Ectodermal cell (in vitro differentiated cells): ENCODE results near the gene ABCC1.

ENCODE experiments used
- H3K27ac ChIP-seq: 2 replicates; pipeline ENCODE4 v1.7.0; 2013; ENCODE audit warnings: mild to moderate bottlenecking, low read depth, low read length; ENCODE audit not compliant: insufficient read depth, poor library complexity, severe bottlenecking
- H3K27me3 ChIP-seq: 2 replicates; pipeline ENCODE4 v1.7.0; 2013; ENCODE audit warnings: mild to moderate bottlenecking, low read length; ENCODE audit not compliant: insufficient read depth, control insufficient read depth, poor library complexity, severe bottlenecking
- H3K36me3 ChIP-seq: one replicate; pipeline ENCODE4 v1.7.0; 2013; ENCODE audit warnings: low read length; ENCODE audit not compliant: control insufficient read depth, insufficient read depth
- H3K4me1 ChIP-seq: one replicate; pipeline ENCODE4 v1.7.0; 2013; ENCODE audit warnings: low read length; ENCODE audit not compliant: control insufficient read depth, insufficient read depth
- H3K4me3 ChIP-seq: 2 replicates; pipeline ENCODE4 v1.7.0; 2013; ENCODE audit warnings: low read depth, low read length, control low read depth; ENCODE audit not compliant: insufficient read depth
- H3K9me3 ChIP-seq: 2 replicates; pipeline ENCODE4 v1.7.0; 2013; ENCODE audit warnings: mild to moderate bottlenecking, low read length, moderate library complexity; ENCODE audit not compliant: control insufficient read depth
- WGBS, 2 experiments: methylation state at CpG; one replicate each; pipeline ENCODE4 v1.1.7; 2013; ENCODE audit warnings: missing lambda C conversion rate in 2 of 2; 5-methylcytosine and 5-hydroxymethylcytosine counted together

Gene ABCC1

GRCh38 chr16:16166085-16166484 is 216.7 kb downstream of the ABCC1 start:
- H3K27ac ChIP-seq: no peak overlapping the region
- no peaks in the 10 kb centered on the region for H3K36me3 ChIP-seq
- no peaks in the 10 kb centered on the region for H3K4me1 ChIP-seq
- no peaks in the 10 kb centered on the region for H3K9me3 ChIP-seq
- 78 to 79% methylated on average over 7 of the region's 7 CpGs for WGBS, 2 experiments
- no peaks in the 10 kb centered on the region for H3K27me3 ChIP-seq
- H3K4me3 ChIP-seq: no peak overlapping the region

- H3K4me1 ChIP-seq: no peaks in the 10 kb centered on the region
- H3K36me3 ChIP-seq: no peaks in the 10 kb centered on the region
- WGBS, 2 experiments: 38 to 49% methylated on average over 2 of the region's 2 CpGs
- no peaks in the 10 kb centered on the region for H3K27me3 ChIP-seq
- H3K27ac ChIP-seq: no peak overlapping the region
- H3K9me3 ChIP-seq: no peaks in the 10 kb centered on the region
- no peak overlapping the region for H3K4me3 ChIP-seq
These were observed 217.5 kb downstream of the ABCC1 start for GRCh38 chr16:16166949-16167348.

- H3K27me3 ChIP-seq: no peaks in the 10 kb centered on the region
- 82 to 85% methylated on average over 11 of the region's 11 CpGs for WGBS, 2 experiments
- H3K36me3 ChIP-seq: no peaks in the 10 kb centered on the region
- H3K4me1 ChIP-seq: no peaks in the 10 kb centered on the region
- no peaks in the 10 kb centered on the region for H3K9me3 ChIP-seq
- no peak overlapping the region for H3K27ac ChIP-seq
- no peak overlapping the region for H3K4me3 ChIP-seq
These were observed 218.5 kb downstream of the ABCC1 start for GRCh38 chr16:16167927-16168326.

DNA sequence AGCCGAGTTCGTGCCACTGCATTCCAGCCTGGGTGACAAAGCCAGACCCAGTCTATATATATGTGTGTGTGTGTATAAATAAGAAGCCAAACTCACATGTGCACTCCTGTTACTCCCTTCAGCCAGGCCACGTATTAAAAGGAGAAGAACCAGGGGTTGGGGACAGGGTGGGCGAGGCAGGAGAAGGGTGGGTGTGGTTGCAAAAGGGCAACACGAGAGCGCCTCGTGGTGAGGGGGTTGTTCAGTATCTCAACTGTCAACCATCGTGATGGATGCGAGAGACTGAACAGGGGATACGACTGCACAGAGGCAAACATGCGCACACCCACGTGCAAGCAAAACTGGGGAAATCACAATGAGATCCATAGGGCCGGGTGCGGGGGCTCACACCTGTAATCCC is 219.0 kb downstream of the ABCC1 start:
- 94 to 95% methylated on average over 14 of the region's 14 CpGs for WGBS, 2 experiments
- H3K9me3 ChIP-seq: no peaks in the 10 kb centered on the region

DNA sequence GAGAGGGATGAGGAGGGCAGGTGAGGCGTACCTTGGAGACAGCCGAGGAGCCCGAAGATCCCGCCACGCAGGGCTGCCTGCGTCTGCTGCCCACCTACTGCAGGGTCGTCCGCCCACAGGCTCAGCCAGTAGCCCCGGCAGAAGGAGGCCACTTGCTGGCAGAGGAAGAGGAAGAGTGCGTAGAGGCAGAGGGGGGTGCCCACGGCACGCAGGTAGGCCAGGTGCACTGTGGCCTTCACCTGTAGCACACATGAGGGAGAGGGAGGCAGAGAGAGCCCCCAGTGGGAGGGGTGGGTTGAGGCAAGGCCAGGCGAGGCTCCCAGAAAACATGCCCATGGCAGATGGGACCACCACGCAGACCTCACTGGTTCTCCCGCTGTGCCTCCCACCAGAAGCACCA is 220.2 kb downstream of the ABCC1 start:
- Histone ChIP-seq H3K4me1 (no peaks in the 10 kb centered on the region), H3K4me3 (no peak overlapping the region), H3K27me3 (no peaks in the 10 kb centered on the region), H3K27ac (no peak overlapping the region), H3K36me3 (no peaks in the 10 kb centered on the region), H3K9me3 (no peaks in the 10 kb centered on the region)
- WGBS, 2 experiments: 95% methylated on average over 15 of the region's 15 CpGs

More for the DNA sequence above, 219.0 kb downstream of the ABCC1 start:
- Histone ChIP-seq H3K4me3 (no peak overlapping the region), H3K4me1 (no peaks in the 10 kb centered on the region), H3K27ac (no peak overlapping the region), H3K36me3 (no peaks in the 10 kb centered on the region), H3K27me3 (no peaks in the 10 kb centered on the region)

GRCh38 chr16:16171332-16171919 is 222.0 kb downstream of the ABCC1 start:
- H3K9me3 ChIP-seq: no peaks in the 10 kb centered on the region
- WGBS, 2 experiments: 86 to 93% methylated on average over 3 to 4 of the region's 4 CpGs

GRCh38 chr16:16172991-16173390 is 223.6 kb downstream of the ABCC1 start:
- no peaks in the 10 kb centered on the region for H3K27me3 ChIP-seq
- H3K4me3 ChIP-seq: no peak overlapping the region
- H3K4me1 ChIP-seq: no peaks in the 10 kb centered on the region
- 90 to 95% methylated on average over 3 to 4 of the region's 4 CpGs for WGBS, 2 experiments
- no peaks in the 10 kb centered on the region for H3K9me3 ChIP-seq
- H3K36me3 ChIP-seq: no peaks in the 10 kb centered on the region
- no peak overlapping the region for H3K27ac ChIP-seq

More at GRCh38 chr16:16171332-16171919, 222.0 kb downstream of the ABCC1 start:
- Histone ChIP-seq H3K27ac (no peak overlapping the region), H3K36me3 (no peaks in the 10 kb centered on the region), H3K27me3 (no peaks in the 10 kb centered on the region), H3K4me1 (no peaks in the 10 kb centered on the region), H3K4me3 (no peak overlapping the region)

DNA sequence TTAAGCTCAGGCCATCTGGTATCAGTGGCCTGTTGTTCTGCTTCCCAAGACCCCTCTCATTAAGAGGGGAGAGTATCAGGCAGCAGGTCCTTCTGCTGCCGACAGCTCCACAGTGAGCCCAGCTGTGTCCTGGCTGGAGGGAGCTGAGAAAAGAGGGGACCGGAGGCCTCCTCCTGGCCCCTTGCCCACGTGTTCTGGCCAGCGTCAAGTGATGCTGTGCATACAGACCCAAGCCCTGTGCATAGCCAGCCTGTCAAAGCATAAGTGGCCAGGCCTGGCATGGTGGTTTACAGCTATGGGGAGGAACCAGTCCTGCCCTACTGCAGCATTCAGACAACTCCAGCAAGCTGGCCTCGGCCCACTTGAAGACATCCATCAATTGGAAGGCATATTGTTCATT is 225.9 kb downstream of the ABCC1 start:
- Histone ChIP-seq H3K4me3 (no peak overlapping the region), H3K27me3 (no peaks in the 10 kb centered on the region), H3K9me3 (no peaks in the 10 kb centered on the region), H3K4me1 (no peaks in the 10 kb centered on the region), H3K36me3 (no peaks in the 10 kb centered on the region), H3K27ac (no peak overlapping the region)
- WGBS, 2 experiments: 85 to 89% methylated on average over 5 of the region's 5 CpGs

- Histone ChIP-seq H3K9me3 (no peaks in the 10 kb centered on the region), H3K27ac (no peak overlapping the region), H3K4me1 (no peaks in the 10 kb centered on the region), H3K36me3 (no peaks in the 10 kb centered on the region), H3K27me3 (no peaks in the 10 kb centered on the region), H3K4me3 (no peak overlapping the region)
These were observed 226.9 kb downstream of the ABCC1 start for GRCh38 chr16:16176328-16176727.

- Histone ChIP-seq H3K4me1 (no peaks in the 10 kb centered on the region), H3K36me3 (no peaks in the 10 kb centered on the region), H3K27ac (no peak overlapping the region), H3K4me3 (no peak overlapping the region), H3K9me3 (no peaks in the 10 kb centered on the region), H3K27me3 (no peaks in the 10 kb centered on the region)
- 92 to 93% methylated on average over 7 of the region's 7 CpGs for WGBS, 2 experiments
These were observed 229.2 kb downstream of the ABCC1 start for GRCh38 chr16:16178455-16179162.
